K562 (cell line): ENCODE data around the gene ZNF77. TPM values are rescaled to one million over a fixed set of nuclear protein-coding genes. Genes with fewer than 3 reads are reported as not detected.

Experiments used
- CGGBP1 ChIP-seq: fragments of 250-450 bp; sonication (Bioruptor Pico); IDR thresholded peaks from 2 replicates; pipeline ENCODE4 v1.9.0; 2021; ENCODE audit warnings: mild to moderate bottlenecking
- DIDO1 ChIP-seq: fragments of 450-650 bp; IDR thresholded peaks from 2 replicates; pipeline ENCODE4 v1.6.1; 2016; ENCODE audit warnings: low read depth, missing biosample characterization, missing genetic modification characterization
- ELF4 ChIP-seq: fragments of 450-650 bp; formaldehyde crosslinking; IDR thresholded peaks from 2 replicates; pipeline ENCODE4 v1.4.0; 2022; ENCODE audit warnings: missing genetic modification characterization
- EP400 ChIP-seq: fragments of 450-650 bp; IDR thresholded peaks from 2 replicates; pipeline ENCODE4 v1.6.1; 2017; ENCODE audit warnings: antibody characterized with exemption, mild to moderate bottlenecking, moderate library complexity
- ETV1 ChIP-seq: fragments of 450-650 bp; conservative IDR thresholded peaks from 2 replicates; pipeline ENCODE4 v1.6.1; 2016; ENCODE audit warnings: missing genetic modification characterization, control low read depth, low read depth, missing compliant biosample characterization
- GATA2 ChIP-seq: sonication (generic); formaldehyde crosslinking; IDR thresholded peaks from 2 replicates; pipeline ENCODE4 v1.4.0; 2020; ENCODE audit warnings: mild to moderate bottlenecking, missing genetic modification reagents
- HDAC1 ChIP-seq, 2 experiments: fragments of 450-650 bp; IDR thresholded peaks; 2 replicates each; pipeline ENCODE4 v1.6.1; 2016 to 2017; ENCODE audit warnings: inconsistent platforms in 1 of 2, mild to moderate bottlenecking in 1 of 2, moderate library complexity in 1 of 2
- HNRNPUL1 ChIP-seq: fragments of 200-400 bp; formaldehyde crosslinking; IDR thresholded peaks from 2 replicates; pipeline ENCODE4 v1.6.1; 2017; ENCODE audit warnings: low read length
- ILF3 ChIP-seq: fragments of 450-650 bp; IDR thresholded peaks from 2 replicates; pipeline ENCODE4 v1.6.1; 2018; ENCODE audit warnings: antibody characterized with exemption, mild to moderate bottlenecking, moderate library complexity, borderline replicate concordance
- KLF6 ChIP-seq: fragments of 250-450 bp; sonication (Bioruptor Pico); IDR thresholded peaks from 2 replicates; pipeline ENCODE4 v1.4.0; 2020; ENCODE audit warnings: mild to moderate bottlenecking, moderate library complexity, borderline replicate concordance
- MED1 ChIP-seq: sonication (generic); formaldehyde crosslinking; IDR thresholded peaks from 2 replicates; pipeline ENCODE4 v1.8.1; 2023; ENCODE audit warnings: missing genetic modification reagents, borderline replicate concordance
- MYBL2 ChIP-seq, 2 experiments: fragments of 450-650 bp in 1 of 2; sonication (generic) in 1 of 2; formaldehyde crosslinking in 1 of 2; IDR thresholded peaks; 2 replicates each; pipeline versions ENCODE4 v1.6.1 to v1.8.1; 2017 to 2022; ENCODE audit warnings: borderline replicate concordance in 1 of 2, inconsistent platforms in 1 of 2, low read depth in 1 of 2, mild to moderate bottlenecking in 1 of 2, missing genetic modification reagents in 1 of 2, moderate library complexity in 1 of 2
- PYGO2 ChIP-seq: fragments of 450-650 bp; IDR thresholded peaks from 2 replicates; pipeline ENCODE4 v1.6.1; 2016; ENCODE audit warnings: mild to moderate bottlenecking, missing genetic modification characterization, moderate library complexity, missing compliant biosample characterization
- TAF15 ChIP-seq: fragments of 200-400 bp; formaldehyde crosslinking; IDR thresholded peaks from 2 replicates; pipeline ENCODE4 v1.6.1; 2017; ENCODE audit warnings: mild to moderate bottlenecking, low read depth, low read length, moderate library complexity
- ZBTB49 ChIP-seq: sonication (generic); formaldehyde crosslinking; IDR thresholded peaks from 2 replicates; pipeline ENCODE4 v1.8.0; 2022; ENCODE audit warnings: missing genetic modification reagents, mild to moderate bottlenecking, borderline replicate concordance
- ZNF445 ChIP-seq: fragments of 250-450 bp; sonication (Bioruptor Pico); IDR thresholded peaks from 2 replicates; pipeline ENCODE4 v1.4.0; 2020; ENCODE audit warnings: low read depth, mild to moderate bottlenecking, moderate library complexity
- ZNF589 ChIP-seq: fragments of 200-800 bp; sonication (Bioruptor generic); IDR thresholded peaks from 2 replicates; pipeline ENCODE4 v1.6.1; 2016; ENCODE audit warnings: low read depth, missing genetic modification characterization, missing compliant biosample characterization
- polyA plus RNA-seq, 8 experiments: library from polyadenylated mRNA; depleted of rRNA in 4 of 8; stranded (reverse) in 5 of 8; unstranded in 3 of 8; fragments of >200 nt; fragmentation: Nextera tagmentation in 2 of 8; fragmentation: Illumina TruSeq in 1 of 8; extraction: Ambion mirVana in 2 of 8; extraction: Trizol in 1 of 8; gene quantifications; 2 replicates each; pipeline versions ENCODE4 v1.2.1 to v1.2.3, GENCODE V29; 2011 to 2014; ENCODE audit warnings: inconsistent platforms in 1 of 8, missing spikeins in 1 of 8
- total RNA-seq, 7 experiments: library from RNA; depleted of rRNA in 6 of 7; stranded (reverse); fragments of >200 nt in 6 of 7; fragmentation: Illumina TruSeq in 2 of 7; extraction: Trizol in 2 of 7; gene quantifications; 2 replicates each; pipeline versions ENCODE4 v1.2.1 to v1.2.3, GENCODE V29; 2011 to 2021; ENCODE audit warnings: low replicate concordance in 1 of 7
- TF ChIP-seq, protein P1 (sequence below), 2 experiments: fragments of 450-650 bp; IDR thresholded peaks; 2 replicates each; pipeline ENCODE4 v1.6.1; 2016
- TF ChIP-seq, protein P2 (sequence below): IDR thresholded peaks from 3 replicates; pipeline ENCODE4 v1.6.1; 2011; ENCODE audit warnings: borderline replicate concordance, mild to moderate bottlenecking, moderate library complexity; ENCODE audit not compliant: insufficient read length; ENCODE audit errors: extremely low read depth

The ZNF77 gene
- total and polyA plus RNA-seq, 9 of the 15 experiments (the other 6 are each of a cell fraction or from before 2014, with no cell fraction given) = 4.3 to 14.5 (median 7.7) TPM

DNA sequence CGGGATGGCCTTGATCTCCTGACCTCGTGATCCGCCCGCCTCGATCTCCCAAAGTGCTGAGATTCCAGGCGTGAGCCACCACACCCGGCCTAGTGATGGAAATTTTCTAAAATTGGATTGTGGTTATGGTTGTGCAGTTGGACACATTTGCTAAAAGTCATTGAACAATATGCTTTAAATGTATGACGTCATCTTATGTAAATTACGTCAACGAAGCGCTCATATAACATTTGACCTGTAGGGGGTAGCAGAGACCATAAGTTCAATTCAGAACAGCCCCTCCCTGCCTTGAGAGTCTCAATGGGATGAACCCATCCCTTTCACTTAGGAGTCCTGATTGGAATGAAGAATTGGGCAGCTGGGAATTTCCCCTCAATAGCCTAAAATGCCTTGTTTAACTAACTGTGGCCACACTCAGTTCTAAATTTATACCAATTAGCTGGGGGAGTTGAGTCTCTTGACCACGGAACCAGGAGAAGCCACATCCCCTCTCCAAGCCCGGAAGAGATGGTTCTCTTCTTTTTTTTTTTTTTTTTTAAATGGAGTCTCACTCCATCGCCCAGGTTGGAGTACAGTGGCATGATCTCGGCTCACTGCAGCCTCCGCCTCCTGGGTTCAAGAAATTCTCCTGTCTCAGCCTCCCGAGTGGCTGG lies 17.4 kb upstream of the ZNF77 start (continued):
- TF ChIP-seq PYGO2 = no peak
- TF ChIP-seq ZBTB49 (CRISPR knock-in tag) = no peak
- 0 out of 2 replicates have a peak, but pooled peaks have one; percentile 50 for TF ChIP-seq CGGBP1 (CRISPR knock-in tag)
- no peak for TF ChIP-seq TAF15
- TF ChIP-seq MYBL2 (IDR thresholded peaks at IDR 0.05; ENCODE audit: low read depth) = no peak
- TF ChIP-seq MYBL2 (CRISPR knock-in tag; IDR thresholded peaks at IDR 0.05; ENCODE audit: borderline replicate concordance) = no peak
- no peak for TF ChIP-seq ZNF589 (CRISPR knock-in tag)
- TF ChIP-seq HNRNPUL1 = no peak
- TF ChIP-seq, protein P1, sequence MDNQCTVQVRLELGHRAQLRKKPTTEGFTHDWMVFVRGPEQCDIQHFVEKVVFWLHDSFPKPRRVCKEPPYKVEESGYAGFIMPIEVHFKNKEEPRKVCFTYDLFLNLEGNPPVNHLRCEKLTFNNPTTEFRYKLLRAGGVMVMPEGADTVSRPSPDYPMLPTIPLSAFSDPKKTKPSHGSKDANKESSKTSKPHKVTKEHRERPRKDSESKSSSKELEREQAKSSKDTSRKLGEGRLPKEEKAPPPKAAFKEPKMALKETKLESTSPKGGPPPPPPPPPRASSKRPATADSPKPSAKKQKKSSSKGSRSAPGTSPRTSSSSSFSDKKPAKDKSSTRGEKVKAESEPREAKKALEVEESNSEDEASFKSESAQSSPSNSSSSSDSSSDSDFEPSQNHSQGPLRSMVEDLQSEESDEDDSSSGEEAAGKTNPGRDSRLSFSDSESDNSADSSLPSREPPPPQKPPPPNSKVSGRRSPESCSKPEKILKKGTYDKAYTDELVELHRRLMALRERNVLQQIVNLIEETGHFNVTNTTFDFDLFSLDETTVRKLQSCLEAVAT (IDR thresholded peaks at IDR 0.05) = 0 out of 4 replicates have a peak, but pooled peaks of 1 of the 2 experiments have one; percentile 32
- TF ChIP-seq HDAC1 (IDR thresholded peaks at IDR 0.05) = 0 out of 4 replicates have a peak, but pooled peaks of 1 of the 2 experiments have one; percentile 13
- TF ChIP-seq EP400 = peak; percentile 63
- TF ChIP-seq ETV1 (tag) = peak; percentile 20; the same call in 1 of the 2 replicates
- peak; percentile 74; the same call in 1 of the 2 replicates for TF ChIP-seq ZNF445
- no peak for TF ChIP-seq DIDO1
- TF ChIP-seq GATA2 (CRISPR knock-in tag) = no peak
- no peak for TF ChIP-seq MED1 (CRISPR knock-in tag)
- no peak for TF ChIP-seq ELF4 (CRISPR knock-in tag)
- peak; percentile 80; the same call in 1 of the 2 replicates for TF ChIP-seq KLF6 (CRISPR knock-in tag)
- TF ChIP-seq, protein P2, sequence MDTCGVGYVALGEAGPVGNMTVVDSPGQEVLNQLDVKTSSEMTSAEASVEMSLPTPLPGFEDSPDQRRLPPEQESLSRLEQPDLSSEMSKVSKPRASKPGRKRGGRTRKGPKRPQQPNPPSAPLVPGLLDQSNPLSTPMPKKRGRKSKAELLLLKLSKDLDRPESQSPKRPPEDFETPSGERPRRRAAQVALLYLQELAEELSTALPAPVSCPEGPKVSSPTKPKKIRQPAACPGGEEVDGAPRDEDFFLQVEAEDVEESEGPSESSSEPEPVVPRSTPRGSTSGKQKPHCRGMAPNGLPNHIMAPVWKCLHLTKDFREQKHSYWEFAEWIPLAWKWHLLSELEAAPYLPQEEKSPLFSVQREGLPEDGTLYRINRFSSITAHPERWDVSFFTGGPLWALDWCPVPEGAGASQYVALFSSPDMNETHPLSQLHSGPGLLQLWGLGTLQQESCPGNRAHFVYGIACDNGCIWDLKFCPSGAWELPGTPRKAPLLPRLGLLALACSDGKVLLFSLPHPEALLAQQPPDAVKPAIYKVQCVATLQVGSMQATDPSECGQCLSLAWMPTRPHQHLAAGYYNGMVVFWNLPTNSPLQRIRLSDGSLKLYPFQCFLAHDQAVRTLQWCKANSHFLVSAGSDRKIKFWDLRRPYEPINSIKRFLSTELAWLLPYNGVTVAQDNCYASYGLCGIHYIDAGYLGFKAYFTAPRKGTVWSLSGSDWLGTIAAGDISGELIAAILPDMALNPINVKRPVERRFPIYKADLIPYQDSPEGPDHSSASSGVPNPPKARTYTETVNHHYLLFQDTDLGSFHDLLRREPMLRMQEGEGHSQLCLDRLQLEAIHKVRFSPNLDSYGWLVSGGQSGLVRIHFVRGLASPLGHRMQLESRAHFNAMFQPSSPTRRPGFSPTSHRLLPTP = no peak
- TF ChIP-seq ILF3 = no peak
